ENCODE measurements around the gene PARD3B. TPM values are rescaled to one million over a fixed set of nuclear protein-coding genes. Genes with fewer than 3 reads are reported as not detected.

Gene PARD3B
- total RNA-seq, 1 donor = 53.1 TPM

- DNase-seq (ENCODE audit: low read depth) = peak; percentile 95
- TF ChIP-seq CTCF (IDR thresholded peaks at IDR 0.05; ENCODE audit: insufficient read depth, low read depth, low read length) = peak; percentile 89
- no peak overlapping the region for H3K4me3 ChIP-seq (ENCODE audit: low read depth, low read length)
Observed at GRCh38 chr2:204691911-204692510, 146.7 kb downstream of the PARD3B start.

GRCh38 chr2:204692790-204693189, 147.5 kb downstream of the PARD3B start:
- TF ChIP-seq CTCF (IDR thresholded peaks at IDR 0.05; ENCODE audit: insufficient read depth, low read depth, low read length) = no peak
- DNase-seq (ENCODE audit: low read depth) = no peak
- no peak overlapping the region for H3K4me3 ChIP-seq (ENCODE audit: low read depth, low read length)

- DNase-seq (ENCODE audit: low read depth) = no peak
- no peak for TF ChIP-seq CTCF (IDR thresholded peaks at IDR 0.05; ENCODE audit: insufficient read depth, low read depth, low read length)
- no peak overlapping the region for H3K4me3 ChIP-seq (ENCODE audit: low read depth, low read length)
Observed at GRCh38 chr2:204693262-204693661, 148.0 kb downstream of the PARD3B start.

- no peak for TF ChIP-seq CTCF (IDR thresholded peaks at IDR 0.05; ENCODE audit: insufficient read depth, low read depth, low read length)
- H3K4me3 ChIP-seq (ENCODE audit: low read depth, low read length) = no peak overlapping the region
- DNase-seq (ENCODE audit: low read depth) = peak; percentile 51
Observed at GRCh38 chr2:204695506-204695905, 150.2 kb downstream of the PARD3B start.

- no peak for DNase-seq (ENCODE audit: low read depth)
- H3K4me3 ChIP-seq (ENCODE audit: low read depth, low read length) = no peak overlapping the region
- TF ChIP-seq CTCF (IDR thresholded peaks at IDR 0.05; ENCODE audit: insufficient read depth, low read depth, low read length) = no peak
Observed at GRCh38 chr2:204696124-204696523, 150.8 kb downstream of the PARD3B start.

- TF ChIP-seq CTCF (IDR thresholded peaks at IDR 0.05; ENCODE audit: insufficient read depth, low read depth, low read length) = no peak
- peak; percentile 74 for DNase-seq (ENCODE audit: low read depth)
- H3K4me3 ChIP-seq (ENCODE audit: low read depth, low read length) = no peak overlapping the region
Observed at GRCh38 chr2:204705243-204705932, 160.1 kb downstream of the PARD3B start.
